ENCODE measurements around the gene HPS6. TPM values are rescaled to one million over a fixed set of nuclear protein-coding genes. Genes with fewer than 3 reads are reported as not detected.
A peak's percentile ranks its signal among the peaks of the same experiment; 100 is the strongest.

The HPS6 gene
- total RNA-seq, 1 experiment from 2014 or later = 55.3 TPM

DNA sequence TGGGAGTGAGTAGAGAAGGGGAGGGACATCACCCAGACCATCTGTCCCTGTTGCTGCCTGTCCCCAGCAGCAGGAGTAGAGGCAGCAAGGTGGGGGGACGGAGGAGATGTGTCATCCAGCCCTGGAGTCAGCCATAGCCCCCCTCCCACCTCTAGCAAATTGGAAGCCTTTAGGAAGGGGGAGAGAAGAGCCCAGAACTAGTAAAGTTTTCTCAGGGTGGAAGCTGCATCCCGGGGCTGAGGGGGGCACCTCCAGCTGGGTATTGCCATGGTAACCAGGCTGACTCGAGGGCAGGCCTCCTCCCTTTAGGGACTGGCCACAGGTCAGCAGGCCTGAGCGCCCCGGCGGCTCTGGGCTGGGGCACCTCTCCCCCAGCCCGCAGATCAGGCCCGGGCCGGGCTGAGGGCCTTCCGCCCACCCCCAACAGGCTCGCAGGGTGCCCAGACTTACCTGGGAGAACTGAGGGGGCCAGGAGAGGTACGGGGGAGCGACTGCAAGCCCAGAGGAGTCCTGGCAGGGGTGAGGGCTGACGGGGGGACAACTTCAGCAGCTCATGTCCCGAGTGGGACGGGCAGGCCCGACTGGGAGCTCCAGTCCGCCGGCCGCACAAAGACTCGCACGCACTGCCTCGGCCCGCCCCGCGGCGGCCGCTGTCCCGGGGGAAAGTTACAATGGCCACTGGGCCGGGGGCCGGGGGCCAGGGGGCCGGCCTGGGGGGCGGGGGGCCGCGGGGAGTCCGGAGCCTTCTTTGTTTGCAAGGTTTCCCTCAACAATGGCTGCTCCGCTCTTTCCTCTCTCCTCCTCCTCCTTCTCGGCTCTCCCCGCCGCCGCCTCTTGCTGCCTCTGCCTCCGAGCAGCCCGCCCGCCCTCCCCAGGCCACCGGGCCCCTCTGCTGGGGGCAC lies 49.1 kb downstream of the HPS6 start:
- peak; percentile 74 for DNase-seq (ENCODE audit: low spot score)
- in situ Hi-C loops (cut with HindIII; ENCODE audit: low sequenced_read_pairs) = no loop called here

DNA sequence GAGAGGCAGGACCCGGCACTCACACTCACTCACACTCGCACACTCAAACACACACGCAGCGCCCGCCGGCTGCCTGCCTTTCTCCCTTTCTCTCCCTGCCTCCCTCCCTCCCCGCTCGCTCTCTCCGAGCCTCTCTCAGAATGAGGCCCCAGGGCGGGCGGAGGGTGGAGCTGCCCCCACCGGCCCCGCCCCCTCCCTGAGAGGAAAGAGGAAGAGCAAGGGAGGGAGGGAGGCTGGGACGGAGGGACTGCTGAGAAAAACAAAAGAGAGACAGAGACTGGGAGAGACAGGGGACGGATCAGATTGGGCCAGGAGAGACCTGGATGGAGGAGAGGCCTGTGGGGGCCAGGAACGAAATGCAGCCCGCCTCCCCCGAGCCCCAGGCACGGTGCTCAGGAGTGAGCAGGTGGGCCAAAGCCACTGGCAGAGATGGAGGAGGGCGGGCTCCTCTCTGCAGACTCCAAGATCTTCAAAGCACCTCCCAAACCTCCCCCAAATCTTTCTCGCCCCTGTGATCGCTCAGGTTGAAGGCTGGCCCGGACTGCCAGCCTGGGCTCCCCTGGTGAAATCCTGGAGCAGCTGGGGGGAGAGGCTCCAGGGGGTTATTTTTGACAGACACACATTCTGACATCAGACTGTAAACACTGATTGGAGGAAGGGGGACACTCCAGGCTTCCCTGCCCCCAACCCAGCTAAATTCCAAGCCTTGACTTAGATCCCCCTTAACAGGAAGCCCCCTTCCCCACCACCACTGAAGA lies 49.9 kb downstream of the HPS6 start:
- in situ Hi-C loops (cut with HindIII; ENCODE audit: low sequenced_read_pairs) = no loop called here
- DNase-seq (ENCODE audit: low spot score) = peak; percentile 95

DNA sequence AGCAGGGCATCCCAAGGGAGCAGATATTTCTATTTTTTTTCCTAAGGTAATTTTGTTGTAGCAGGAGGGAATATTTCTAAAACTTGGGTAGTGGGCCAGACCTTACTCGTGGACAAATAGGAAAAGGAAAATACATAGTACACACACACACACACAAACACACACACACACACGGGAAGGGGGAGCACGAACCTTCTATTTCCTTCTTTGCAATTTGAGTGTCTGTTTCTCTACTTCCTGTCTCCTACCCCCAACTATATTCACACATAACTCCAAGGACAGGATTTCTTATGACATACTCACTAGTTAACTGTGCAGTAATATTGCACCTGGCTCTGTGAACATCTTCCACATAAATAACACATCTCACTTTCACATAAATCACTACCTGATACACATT lies 50.6 kb downstream of the HPS6 start:
- in situ Hi-C loops (cut with HindIII; ENCODE audit: low sequenced_read_pairs) = no loop called here
- peak; percentile 23 for DNase-seq (ENCODE audit: low spot score)

DNA sequence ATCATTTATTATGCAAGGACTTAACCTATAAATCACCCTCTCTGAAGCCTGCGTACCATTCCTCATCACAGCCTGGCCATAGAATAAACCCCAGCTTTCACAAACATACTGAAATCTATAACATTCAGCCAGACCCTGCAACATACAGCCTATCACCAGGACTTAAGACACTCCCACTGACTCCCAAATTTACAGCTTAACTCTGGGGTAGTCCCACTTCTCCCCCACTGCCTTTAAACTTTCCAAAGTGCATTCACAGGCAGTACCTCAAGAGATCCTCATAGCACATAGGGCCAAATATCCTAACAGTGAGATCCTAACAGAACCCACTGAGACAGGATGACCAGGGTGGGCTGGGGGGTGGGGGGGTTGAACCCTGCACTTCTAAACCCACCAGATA lies 51.5 kb downstream of the HPS6 start:
- in situ Hi-C loops (cut with HindIII; ENCODE audit: low sequenced_read_pairs) = no loop called here
- DNase-seq (ENCODE audit: low spot score) = no peak

Other genes with a start within 250 kb of the HPS6 start
- 56.1 and 67.4 TPM in 2 replicates for gene OGA, start 246.9 kb upstream of the HPS6 start, total RNA-seq (2014; rRNA removed; shearing (Covaris generic))
- not detected in 2 replicates for gene KCNIP2, start 221.5 kb upstream of the HPS6 start, total RNA-seq (2014; rRNA removed; shearing (Covaris generic))
- gene ARMH3, start 9.2 kb upstream of the HPS6 start, total RNA-seq (2014; rRNA removed; shearing (Covaris generic)) = 9.3 and 15.3 TPM in 2 replicates
- gene LDB1, start 55.0 kb downstream of the HPS6 start, total RNA-seq (2014; rRNA removed; shearing (Covaris generic)) = 59.7 and 62.5 TPM in 2 replicates
- gene PPRC1, start 67.7 kb downstream of the HPS6 start, total RNA-seq (2014; rRNA removed; shearing (Covaris generic)) = 3.8 and 7.0 TPM in 2 replicates
- 137 and 202 TPM in 2 replicates for gene NOLC1, start 87.0 kb downstream of the HPS6 start, total RNA-seq (2014; rRNA removed; shearing (Covaris generic))
- 2.1 and 3.3 TPM in 2 replicates for gene ELOVL3, start 160.9 kb downstream of the HPS6 start, total RNA-seq (2014; rRNA removed; shearing (Covaris generic))
- 5.4 and 6.3 TPM in 2 replicates for gene PITX3, start 176.2 kb downstream of the HPS6 start, total RNA-seq (2014; rRNA removed; shearing (Covaris generic))
- gene GBF1, start 180.2 kb downstream of the HPS6 start, total RNA-seq (2014; rRNA removed; shearing (Covaris generic)) = 15.3 and 16.0 TPM in 2 replicates

All from G401 (cell line).